ENCODE data around the gene FILIP1L.
"Not testable (repeated sequence)": the region's sequence is repeated elsewhere in the genome, so short reads cannot be mapped to it uniquely, and the experiment has no call there.

GRCh38 chr3:100096286-100096685, 18.0 kb downstream of the FILIP1L start:
- TF ChIP-seq, protein P1, sequence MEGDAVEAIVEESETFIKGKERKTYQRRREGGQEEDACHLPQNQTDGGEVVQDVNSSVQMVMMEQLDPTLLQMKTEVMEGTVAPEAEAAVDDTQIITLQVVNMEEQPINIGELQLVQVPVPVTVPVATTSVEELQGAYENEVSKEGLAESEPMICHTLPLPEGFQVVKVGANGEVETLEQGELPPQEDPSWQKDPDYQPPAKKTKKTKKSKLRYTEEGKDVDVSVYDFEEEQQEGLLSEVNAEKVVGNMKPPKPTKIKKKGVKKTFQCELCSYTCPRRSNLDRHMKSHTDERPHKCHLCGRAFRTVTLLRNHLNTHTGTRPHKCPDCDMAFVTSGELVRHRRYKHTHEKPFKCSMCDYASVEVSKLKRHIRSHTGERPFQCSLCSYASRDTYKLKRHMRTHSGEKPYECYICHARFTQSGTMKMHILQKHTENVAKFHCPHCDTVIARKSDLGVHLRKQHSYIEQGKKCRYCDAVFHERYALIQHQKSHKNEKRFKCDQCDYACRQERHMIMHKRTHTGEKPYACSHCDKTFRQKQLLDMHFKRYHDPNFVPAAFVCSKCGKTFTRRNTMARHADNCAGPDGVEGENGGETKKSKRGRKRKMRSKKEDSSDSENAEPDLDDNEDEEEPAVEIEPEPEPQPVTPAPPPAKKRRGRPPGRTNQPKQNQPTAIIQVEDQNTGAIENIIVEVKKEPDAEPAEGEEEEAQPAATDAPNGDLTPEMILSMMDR (IDR thresholded peaks at IDR 0.05; ENCODE audit: borderline replicate concordance, extremely low read depth, low read length, poor library complexity, severe bottlenecking): not testable (repeated sequence)
- TF ChIP-seq EZH2 (IDR thresholded peaks at IDR 0.05; ENCODE audit: borderline replicate concordance, low read depth, low read length, severe bottlenecking): not testable (repeated sequence)
